Activated CD4-positive, alpha-beta T cell treated with anti-CD3 and anti-CD28 coated beads, Interleukin-2, Interleukin-4, amounts not matched to agents 100 ng/mL and 50 ng/mL, durations not matched to agents 16 hours and 8 hours (primary cell): ENCODE measurements around the gene GRIK5.
"Not testable (repeated sequence)": the region's sequence is repeated elsewhere in the genome, so short reads cannot be mapped to it uniquely, and the experiment has no call there.

Experiments used
- DNase-seq: peaks from one replicate; pipeline ENCODE4 v3.0.0-alpha.2; 2020; ENCODE audit warnings: low spot score

GRIK5 gene

DNA sequence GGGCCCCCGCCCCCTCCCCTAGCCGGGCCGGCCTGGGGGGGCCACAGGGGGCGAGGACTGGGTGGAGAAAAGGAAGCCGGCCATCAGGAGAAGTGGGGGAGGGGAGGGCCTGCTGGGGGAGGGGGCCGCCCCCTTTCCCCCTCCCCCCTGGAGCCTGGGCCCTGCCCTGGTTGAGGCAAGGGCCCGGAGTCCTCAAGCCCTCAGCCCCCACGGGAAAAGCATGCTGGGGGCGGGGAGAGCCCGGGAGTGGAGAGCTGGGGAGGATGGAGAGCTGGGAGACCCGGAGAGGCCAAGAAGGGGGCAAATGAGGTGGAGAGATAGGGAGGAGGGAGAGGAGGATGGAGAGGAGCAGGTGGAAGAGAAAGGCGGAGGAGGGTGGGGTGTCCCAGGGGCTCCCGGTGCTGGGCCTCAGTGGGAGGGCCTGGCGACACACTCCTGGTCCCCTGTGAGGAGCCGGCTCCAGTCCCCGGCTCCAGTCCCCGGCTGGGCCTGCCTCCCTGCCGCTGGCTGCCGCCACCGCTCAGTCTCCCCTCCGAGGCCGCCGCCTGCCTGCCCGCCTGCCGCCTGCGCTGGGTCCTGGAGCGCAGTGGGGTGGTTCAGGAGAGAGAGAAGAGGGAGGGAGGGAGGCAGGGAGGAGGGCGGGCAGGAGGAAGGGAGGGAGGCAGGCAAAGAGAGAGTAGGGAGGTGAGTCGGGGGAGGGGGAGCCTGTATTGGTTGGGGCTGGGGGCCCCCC, at the start of gene GRIK5:
GRIK5 (minus strand) TSS at position 588 of the 733 bp plus-strand sequence. CDS start 4,436 bp downstream, outside the sequence.
- no peak for DNase-seq

GRCh38 chr19:42117076-42117475, 47.1 kb upstream of the GRIK5 start:
- no peak for DNase-seq

DNA sequence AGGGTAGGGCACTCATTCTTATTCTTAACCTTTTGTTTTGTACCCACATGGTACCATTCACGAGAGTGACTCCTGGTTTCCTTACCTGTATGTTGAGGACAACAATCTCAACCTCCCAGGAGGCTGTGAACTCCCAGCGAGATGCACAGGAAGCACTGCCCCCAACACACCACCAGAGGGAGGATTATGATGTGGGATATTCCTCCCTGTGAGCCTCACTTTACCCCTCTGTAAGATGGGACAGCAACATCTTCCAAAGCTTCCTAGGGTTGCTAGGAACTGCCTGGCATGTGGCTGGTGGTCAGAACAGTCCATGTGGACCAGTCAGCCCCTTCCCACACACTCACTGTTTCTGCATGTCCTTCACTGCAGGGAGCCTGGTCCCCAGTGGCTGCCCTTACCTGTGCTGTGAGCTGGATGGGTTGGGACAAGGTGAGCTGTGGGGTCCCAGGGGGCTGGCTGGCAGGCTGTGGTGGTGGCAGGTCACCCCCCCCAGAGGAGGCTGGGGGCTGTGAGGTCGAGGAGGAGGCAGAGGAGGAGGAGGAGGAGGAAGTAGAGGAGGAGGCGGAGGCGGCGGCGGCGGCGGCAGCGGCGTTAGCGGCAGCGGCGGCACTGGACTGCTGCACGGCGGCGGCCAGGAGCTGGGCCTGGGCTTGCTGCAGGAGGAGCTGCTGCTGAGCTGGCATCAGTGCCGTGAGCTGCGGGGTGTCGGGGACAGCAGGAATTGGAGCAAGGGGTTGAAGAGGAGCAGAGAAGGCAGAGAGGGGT, 46.5 kb upstream of the GRIK5 start:
- DNase-seq = no peak

- DNase-seq = no peak
Observed at GRCh38 chr19:42115705-42116104, 45.7 kb upstream of the GRIK5 start.

- DNase-seq = no peak
Observed at GRCh38 chr19:42115219-42115618, 45.2 kb upstream of the GRIK5 start.

GRCh38 chr19:42114412-42114811, 44.4 kb upstream of the GRIK5 start:
- DNase-seq = no peak

GRCh38 chr19:42113641-42114348, 43.8 kb upstream of the GRIK5 start:
- DNase-seq = no peak

- no peak for DNase-seq
Observed at GRCh38 chr19:42111811-42112210, 41.8 kb upstream of the GRIK5 start.

GRCh38 chr19:42111384-42111783, 41.4 kb upstream of the GRIK5 start:
- DNase-seq = no peak

DNA sequence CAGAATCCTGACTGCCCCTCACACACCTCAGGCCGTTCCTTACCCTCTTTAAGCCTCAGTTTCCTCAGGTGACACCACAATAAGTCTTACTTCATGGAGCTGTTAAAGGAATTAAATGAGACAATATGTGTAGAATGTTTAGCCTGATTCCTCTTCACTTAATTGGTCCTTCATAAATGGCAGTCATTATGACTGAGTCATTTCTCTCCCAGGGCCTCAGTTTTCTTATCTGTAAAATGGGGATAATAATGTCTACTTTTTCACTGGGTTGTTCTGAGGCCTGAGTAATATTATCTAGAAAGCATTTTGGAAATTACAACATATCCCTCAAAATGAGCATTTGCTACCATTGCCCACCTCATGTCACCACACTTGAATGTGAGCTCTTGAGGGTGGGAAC, 40.7 kb upstream of the GRIK5 start:
- DNase-seq = no peak

DNA sequence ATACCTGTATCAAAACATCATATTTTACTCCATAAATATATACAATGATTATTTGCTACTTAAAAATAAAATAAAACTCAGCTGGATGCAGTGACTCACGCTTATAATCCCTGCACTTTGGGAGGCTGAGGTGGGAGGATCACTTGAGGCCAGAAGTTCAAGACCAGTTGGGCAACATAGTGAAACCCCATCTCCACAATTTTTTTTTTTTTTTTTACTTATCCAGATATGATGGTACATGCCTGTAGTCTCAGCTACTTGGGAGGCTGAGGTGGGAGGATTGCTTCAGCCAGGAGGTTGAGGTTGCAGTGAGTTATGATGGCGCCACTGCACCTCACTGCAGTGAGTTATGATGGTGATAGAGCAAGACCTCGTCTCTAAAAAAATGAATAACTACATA, 39.9 kb upstream of the GRIK5 start:
- DNase-seq = no peak

DNA sequence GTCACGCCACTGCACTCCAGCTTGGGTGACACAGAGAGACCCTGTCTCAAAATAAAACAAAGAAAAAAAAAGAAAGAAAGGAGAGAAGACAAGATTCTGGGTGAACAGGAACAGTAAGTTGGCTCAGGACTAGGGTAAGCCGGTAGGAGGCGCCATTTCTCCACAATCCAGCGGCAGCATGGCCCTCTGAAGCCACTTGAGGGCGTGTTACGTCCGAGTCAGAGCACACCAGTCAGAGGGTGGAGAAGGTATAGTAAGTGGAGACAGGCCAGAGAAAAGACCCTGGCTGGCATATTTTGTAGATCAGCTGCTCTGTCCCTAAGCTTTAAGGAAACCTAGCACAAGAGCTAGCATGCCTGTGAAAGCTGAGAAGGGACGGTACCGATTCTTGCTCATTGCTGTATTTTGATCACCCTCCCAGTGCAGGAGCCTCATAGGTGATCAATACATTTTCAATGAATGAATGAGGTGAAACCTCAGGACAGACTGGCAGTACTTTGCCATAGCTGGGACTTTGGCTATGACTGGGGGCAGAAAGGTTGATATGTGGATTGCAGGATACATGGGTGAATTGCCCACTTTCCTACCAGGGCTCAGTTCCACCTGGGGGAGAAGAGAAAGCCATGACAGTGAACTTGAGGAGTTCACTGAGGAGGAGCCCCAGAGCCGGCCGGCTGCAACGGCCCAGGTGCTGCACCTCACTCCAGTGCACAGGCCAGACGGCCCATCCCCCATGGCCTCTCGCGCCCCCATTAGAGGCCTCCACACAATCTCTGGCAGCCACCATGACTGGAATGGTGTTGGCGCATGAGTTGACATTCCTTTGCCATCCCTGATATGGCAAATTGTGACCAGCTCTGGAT, 38.8 kb upstream of the GRIK5 start:
- DNase-seq = peak; percentile 92

GRCh38 chr19:42105368-42105767, 35.4 kb upstream of the GRIK5 start:
- no peak for DNase-seq

GRCh38 chr19:42102877-42103276, 32.9 kb upstream of the GRIK5 start:
- no peak for DNase-seq

DNA sequence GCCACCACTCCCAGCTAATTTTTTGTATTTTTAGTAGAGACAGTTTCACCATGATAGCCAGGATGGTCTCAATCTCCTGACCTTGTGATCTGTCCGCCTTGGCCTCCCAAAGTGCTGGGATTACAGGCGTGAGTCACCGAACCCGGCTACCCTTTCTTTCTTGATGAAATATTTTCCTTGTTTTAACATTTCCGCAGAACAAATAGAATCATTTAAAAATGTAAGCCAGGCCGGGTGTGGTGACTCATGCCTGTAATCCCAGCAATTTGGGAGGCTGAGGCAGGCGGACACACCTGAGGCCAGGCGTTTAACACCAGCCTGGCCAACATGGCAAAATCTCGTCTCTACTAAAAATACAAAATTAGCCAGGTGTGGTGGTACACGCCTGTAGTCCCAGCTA, 30.2 kb upstream of the GRIK5 start:
- DNase-seq = not testable (repeated sequence)

- DNase-seq = no peak
Observed at GRCh38 chr19:42099336-42099925, 29.4 kb upstream of the GRIK5 start.

DNA sequence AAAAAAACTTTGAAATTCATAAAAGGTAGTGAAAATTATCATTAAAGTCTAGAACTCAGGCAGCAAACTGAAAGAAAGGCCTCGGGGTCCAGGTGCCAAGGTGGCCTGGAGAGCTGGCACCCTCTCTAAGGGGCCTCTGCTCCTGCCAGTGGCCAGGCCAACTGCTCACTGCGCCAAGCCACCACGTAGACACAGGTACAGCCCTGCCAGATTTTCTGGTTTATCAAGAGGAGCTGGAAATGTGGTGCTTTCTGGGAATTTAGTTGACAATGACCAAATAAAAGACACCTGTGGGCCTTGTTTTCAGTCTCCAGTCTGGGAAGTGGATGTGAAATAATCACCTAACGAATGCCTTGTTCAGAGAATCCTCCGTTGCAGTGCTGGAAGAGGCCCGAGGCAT, 28.8 kb upstream of the GRIK5 start:
- DNase-seq = no peak

GRCh38 chr19:42097461-42097860, 27.5 kb upstream of the GRIK5 start:
- no peak for DNase-seq

DNA sequence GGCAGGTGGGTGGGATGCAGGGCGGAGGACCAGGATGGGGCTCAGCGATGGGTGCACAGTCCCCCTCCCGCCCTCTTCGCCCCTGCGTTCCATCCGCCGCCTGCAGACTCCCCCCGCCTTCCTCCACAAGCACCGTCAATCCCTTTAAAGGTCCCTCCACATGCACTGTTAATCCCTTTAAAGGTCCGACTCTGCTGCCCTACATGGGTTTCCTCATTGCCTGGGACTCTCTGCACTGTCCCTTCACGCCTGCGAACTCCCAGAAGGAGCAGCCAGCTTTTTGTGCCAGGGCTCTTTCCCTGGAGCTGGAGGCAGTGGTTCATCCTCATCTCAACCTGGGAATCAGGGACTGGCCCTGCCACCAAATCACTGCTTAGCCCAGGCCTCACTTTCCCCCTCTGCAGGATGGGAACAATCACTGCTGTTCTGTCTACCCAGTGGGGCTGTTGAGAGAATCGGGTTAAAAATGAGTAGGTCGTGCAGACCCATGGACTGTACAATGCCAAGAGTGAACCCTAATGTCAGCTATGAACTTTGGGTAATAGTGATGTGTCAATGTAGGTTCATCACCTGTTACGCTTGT, 26.3 kb upstream of the GRIK5 start:
- no peak for DNase-seq

DNA sequence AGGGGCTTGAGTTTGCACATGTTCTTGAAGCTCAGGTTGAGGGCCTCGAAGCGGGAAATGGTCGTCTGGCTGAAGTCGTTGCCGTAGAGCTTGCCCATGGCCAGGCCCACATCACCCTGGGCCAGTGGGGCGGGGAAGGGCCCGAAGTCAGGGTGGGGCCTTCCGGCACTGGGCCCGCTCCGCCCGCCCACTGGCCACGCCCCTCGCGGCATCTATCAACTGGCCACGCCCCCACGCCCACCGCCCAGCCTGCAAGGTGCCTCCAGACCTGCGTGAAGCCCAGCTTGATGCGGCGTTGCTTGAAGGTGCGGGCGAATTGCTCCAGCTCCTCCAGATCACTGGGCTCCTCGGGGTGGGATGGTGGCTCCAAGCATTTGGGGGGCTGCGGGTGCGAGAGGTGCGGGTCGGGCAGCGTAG, 25.8 kb upstream of the GRIK5 start:
- DNase-seq = no peak

GRCh38 chr19:42095142-42095813, 25.3 kb upstream of the GRIK5 start:
- DNase-seq = no peak
